CD4-positive, alpha-beta T cell treated with Interleukin-10 for 1 hour (primary cell): ENCODE results near the gene MROH8.

Source experiments
- DNase-seq: peaks from one replicate; pipeline ENCODE4 v3.0.0-alpha.2; 2020

Gene MROH8

DNA sequence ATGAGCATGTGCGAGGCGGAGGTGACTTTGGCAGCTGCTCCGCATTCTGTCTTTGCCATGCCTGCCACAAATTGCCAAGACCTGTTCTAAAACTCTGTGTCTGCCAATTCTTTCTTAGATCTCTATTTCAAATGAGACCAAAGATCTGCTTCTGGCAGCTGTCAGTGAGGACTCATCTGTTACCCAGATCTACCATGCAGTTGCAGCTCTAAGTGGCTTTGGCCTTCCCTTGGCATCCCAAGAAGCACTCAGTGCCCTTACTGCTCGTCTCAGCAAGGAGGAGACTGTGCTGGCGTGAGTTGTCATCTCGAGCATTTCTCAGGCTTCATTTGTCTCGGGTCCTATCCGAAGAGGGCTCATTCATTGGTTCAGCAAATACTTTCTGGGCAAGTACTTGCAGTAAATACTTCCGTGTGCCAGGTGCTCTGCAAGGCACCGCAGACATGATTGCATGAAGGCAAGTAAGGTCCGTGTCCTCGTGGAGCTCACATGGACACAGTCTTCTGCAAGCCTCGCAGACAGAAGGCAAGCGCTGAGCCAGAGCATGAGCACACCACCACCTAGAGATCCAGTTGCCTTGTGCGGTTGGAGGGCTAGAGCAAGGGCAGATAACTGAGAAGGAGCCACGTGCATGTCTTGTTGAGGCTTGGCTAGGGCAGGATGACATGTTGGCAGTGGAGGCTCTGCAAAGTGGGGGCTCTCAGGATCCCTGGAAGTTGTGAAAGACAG, 19.7 kb upstream of the MROH8 start:
- no peak for DNase-seq

DNA sequence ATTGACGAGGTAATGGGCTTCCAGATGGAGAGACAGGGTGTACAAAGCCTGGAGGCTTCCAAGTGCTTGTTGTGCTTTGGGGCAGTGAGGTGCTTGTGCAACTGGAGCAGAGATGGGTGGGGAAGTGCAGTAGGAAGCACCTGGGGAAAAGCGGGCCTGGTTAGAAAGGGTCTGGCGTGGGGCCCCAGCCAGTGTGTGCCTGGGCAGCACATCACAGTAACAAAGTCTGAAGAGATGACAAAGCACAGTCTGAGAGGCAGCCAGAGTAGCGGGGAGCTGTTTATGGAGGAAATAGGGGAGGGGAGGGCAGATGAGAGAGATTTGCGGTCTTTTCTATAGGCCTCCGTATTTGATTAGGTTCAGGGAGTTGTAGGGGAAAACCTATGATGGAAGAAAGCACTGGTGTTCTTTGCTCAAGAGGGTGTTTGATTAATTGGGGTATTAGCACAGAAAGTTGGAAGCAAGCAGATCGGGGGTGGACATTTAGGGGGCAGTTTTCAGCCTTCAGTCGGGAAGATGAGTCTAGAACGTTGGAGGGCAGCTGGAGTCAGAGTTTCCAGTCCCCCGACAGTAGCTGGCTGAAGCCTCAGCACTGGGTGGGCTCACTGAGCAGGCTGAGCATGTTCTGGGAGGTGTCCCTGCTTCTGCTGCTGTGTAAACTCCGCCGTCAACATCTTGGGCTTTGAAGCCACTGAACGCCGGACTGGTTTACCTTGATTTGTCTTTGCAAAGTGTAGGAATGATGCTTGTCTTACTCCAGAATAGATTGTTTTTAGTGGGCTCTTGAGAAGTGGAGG, 15.5 kb upstream of the MROH8 start:
- no peak for DNase-seq

DNA sequence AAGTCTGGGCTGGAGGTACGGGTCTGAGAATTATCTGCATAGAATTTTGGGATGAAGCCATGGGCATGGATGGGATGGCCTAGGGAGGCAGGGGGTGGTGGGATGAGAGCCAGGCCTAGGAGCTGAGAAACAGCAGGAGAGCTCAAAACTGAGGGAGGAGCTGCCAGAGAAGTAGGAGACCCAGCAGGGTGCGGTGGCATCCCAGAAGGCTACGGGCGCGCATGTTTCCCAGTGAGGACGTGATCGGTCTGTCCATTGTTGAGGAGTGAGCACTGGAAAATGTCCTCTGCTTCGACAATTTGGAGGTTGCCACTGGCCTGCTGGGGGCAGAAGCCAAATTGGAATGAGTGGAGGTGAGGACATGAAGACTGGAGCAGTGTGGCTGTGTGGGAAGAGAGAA, 14.5 kb upstream of the MROH8 start:
- DNase-seq: no peak

DNA sequence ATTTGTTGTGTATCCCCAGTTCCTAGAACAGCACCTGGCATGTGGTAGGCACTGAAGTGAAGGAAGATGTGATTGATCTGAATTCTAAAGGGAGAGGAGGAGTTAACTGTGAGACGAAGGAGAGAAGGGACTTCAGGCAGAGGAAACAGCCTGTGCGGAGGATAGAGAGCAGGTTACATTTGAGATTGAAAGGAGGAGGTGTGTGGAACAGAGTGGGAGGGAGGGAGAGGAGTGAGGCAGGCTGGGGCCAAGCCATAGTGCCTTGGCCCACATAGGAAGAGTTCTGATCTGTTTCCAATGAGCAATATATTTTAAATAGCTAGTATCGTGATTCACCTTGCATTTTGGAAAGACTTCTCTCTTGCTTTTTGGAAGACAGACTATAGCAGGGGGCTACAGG, 13.9 kb upstream of the MROH8 start:
- no peak for DNase-seq

DNA sequence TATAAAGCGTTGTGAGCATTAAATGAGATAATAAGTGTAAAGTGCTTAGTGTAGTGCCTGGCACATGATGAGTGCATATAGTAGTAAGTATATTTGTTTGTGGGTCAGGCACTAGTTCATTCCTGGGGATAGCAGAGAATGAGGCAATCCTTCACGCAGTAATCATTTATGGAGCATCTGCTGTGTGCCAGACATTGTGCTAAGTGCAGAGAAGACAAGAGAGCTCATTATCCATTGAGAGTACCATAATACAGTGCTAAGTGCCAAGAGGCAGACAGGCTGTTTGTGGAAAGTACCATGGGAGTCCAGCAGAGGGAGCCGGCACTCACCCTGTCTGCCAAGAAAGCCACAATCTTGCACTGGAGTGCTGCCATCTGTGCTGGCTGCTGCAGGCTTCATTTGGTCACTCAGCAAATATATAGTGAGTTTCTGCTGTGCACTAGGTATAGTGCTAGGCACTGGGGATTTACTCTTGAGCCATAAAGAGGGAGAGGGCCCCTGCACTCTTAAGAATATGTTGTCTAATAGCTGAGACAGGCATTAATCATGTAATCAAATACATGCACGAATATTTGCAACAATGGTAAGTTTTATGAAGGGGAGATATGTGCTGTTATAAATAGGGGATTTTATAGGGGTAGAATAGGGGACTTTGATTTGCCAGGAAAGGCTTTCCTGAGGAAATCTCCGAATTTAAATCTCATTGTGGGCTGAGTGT, 12.9 kb upstream of the MROH8 start:
- DNase-seq: peak; percentile 78

DNA sequence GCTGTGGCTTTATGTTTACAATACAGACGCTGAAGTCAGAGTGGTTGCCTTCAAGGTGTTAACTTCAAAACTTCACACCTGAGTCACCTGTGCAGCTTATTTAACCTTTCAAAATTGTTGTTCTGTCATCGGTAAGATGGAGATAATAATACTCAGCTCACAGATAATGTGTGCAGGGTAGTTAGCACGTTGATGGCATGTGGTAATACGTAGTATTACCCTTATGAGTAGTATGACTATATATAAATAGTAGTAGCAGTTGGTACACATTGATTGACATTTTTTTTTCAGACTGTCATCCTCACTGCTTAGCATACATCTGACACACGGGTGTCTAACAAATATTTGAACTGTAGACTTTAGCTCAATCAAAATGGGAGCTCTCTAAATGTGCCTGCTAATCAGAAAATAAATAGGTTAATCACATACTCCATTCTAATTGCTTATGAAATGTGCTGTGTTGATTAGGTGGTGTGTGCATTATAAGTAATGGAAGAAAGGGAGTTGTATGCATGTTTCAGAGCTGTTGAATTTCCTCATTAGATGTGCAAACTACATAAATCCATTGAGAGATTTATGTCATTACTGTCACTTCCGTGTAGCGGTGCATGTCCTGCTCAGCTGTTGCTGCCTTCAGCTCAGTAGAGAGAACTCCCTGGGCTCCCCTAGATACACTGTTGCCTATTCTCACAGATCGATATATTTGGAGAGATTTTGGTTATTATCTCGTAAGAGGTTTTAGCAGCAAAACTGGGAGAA, 11.2 kb upstream of the MROH8 start:
- DNase-seq: no peak

DNA sequence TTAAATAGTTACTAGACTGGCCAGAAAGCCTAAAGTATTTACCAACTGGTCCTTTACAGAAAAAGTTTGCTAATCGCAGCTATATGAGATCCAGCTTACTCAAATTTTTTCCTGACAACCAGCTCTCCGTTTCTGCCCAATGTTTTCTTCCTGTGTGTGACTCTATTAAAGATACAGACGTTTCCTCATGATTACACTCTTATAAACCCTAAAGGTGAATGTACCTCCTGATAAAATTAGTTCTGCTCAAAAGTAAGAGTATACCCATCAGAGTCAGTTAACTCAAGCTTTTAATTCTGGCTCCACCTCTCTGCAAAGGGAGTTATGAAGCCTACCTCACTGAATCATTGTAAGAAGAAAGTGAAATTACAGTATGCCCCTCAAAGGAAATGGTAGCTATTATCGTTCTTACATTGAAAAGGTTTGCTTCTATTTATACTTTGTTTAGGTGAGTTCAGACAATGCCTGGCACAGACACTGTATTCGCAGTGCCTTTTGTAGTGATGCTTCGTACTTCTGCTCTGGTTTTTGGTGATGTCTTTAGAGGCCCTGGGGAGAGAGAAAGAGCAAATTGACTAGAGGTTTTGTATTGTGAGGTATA, 10.2 kb upstream of the MROH8 start:
- no peak for DNase-seq

DNA sequence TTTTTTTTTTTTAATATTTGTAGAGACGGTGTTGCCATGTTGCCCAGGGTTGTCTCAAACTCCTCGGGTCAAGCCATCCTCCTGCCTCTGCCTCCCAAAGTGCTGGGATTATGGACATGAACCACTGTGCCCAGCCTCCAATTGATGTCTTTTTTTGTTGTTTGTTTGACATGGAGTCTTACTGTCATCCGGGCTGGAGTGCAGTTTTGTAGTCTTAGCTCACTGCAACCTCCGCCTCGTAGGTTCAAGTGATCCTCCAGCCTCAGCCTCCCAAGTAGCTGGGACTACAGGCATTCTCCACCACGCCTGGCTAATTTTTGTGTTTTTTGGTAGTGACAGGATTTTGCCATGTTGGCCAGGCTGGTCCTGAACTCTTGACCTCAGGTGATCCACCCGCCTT, 9.4 kb upstream of the MROH8 start:
- no peak for DNase-seq

DNA sequence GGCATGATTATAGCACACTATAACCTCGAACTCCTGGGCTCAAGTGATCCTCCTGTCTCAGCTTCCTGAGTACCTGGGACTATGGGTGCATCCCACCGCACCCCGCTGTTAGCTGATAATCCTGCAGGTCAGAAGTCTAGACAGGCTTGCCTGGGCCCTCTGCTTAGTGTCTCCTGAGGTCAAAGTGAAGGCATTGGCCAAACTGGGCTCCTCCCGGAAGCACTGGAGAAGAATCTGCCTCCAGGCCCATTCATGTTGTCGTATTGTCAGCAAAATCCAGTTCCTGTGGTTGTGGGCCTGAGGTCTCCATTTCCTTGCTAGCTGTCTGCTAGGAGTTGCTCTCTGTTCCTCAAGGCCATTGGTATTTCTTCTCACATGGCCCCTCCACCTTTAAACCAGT, 6.3 kb upstream of the MROH8 start:
- no peak for DNase-seq

DNA sequence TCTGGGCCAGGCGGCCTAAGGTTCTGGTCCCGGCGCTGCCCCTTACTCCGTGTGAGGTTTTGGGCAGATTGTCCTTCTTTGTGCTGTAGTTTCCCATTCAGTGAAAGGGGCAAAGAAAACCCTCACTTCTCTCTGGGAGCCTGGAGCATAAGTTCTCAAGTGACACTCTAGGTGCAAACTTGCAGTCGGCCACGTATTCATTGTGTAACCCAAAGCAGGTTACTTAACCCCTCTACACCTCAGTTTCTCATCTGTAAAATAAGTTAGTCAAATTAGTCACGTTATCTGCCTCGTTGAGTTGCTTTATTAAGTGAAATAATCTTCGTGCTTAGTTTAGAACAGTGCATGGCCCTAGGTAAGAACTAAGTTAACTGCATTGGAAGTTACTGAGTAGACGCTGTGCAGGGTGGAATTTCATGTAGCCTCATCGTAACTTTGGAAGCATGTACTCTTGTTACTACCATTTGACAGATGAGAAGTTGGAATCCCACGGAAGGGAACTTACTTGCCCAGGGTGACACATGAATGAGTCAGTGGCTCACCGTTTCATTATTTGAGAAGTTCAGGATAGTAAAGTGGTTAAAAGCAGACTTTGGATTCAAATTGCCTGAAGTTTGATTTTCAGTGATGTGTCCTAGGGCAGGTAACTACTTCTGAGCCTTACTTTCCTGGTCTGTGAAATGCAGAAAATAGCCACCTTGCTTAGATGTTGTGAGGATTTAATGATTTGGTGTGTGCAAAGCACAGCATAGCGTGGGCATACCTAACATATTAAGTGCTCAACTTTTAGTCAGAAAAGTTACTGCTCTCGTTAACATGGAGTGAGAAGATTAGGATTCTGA, 556 bp upstream of the MROH8 start:
- no peak for DNase-seq

DNA sequence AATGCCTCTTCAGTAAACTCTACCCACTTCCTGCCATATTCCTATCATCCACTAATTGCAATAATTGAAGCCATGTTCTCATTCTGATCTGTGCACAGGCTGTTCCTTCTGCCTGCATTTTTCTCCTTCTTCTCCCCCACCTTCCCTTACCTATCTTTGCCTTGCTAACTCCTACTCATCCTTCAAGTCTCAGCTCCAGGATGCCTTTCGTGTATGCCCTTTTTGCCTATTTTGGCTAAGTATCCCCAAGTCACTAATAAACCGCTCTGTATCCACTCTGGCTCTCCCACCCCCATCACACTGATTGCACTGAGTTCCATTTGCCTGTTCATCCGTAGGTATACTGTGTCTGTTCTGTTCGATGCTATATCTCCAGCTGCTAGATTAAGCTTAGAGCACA, 6.5 kb downstream of the MROH8 start:
- DNase-seq: no peak

DNA sequence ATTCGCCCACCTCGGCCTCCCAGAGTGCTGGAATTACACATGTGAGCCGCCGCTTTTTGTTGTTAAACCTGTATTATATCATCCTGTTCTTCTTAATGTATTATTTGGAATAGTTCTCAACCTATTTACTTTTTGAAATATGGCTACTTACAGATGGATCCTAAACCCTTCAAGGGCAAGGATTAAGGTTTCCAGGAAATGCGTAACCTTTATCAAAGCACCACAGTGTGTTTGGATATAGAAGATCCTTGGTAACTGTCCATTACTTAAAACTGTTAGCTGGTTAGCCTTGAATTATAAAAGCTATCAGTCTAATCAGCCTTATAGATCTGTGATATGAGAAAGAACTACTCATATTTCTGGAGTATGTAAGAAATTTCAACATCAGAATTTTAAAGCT, 12.5 kb downstream of the MROH8 start:
- DNase-seq: no peak

DNA sequence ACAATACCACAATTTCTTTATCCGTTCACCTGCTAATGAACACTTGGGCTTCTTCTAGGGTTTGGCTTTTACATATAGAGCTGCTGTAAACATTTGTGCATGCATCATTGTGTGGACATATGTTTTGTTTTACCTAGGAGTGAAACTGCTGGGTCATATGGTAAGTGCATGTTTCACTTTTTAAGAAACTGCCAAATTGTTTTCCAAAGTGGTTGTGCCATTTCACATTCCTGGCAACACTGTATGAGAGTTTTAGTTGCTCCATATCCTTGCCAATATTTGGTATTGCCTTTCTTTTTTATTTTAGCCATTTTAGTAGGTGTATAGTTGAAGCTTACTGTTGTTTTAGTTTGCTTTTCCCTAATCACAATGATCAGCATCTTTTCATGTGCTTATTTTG, 14.3 kb downstream of the MROH8 start:
- DNase-seq: no peak

DNA sequence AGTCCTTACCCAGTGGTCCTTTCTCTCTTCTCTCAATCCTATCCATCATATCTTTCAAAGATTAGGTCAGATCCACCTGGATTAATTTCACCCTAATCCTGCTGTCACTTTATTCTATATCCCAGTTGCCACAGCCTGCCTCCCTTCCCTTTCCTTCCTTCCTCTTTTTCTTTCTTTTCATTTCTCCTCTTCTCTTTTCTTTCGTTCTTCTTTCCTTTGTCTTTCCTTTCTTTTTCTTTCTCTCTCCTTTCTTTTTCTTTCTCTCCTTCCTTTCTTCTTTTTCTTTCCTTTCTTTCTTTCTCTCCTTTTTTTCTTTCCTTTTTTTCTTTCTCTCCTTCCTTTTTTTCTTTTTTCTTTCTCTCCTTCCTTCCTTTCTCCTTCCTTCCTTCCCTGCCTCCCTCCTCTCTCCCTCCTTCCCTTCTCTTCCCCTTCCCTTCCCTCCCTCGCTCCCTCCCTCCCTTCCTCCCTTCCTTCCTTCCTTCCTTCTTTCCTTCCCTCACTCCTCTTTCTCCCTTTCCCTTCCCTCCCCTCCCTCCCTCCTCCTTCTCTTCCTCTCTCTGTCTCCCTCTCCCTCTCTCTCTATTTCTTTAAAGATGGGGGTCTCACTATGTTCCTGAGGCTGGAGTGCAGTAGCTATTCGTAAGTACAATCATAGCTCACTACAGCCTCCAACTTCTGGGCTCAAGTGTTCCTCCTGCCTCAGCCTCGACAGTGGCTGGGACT, 15.4 kb downstream of the MROH8 start:
- no peak for DNase-seq

DNA sequence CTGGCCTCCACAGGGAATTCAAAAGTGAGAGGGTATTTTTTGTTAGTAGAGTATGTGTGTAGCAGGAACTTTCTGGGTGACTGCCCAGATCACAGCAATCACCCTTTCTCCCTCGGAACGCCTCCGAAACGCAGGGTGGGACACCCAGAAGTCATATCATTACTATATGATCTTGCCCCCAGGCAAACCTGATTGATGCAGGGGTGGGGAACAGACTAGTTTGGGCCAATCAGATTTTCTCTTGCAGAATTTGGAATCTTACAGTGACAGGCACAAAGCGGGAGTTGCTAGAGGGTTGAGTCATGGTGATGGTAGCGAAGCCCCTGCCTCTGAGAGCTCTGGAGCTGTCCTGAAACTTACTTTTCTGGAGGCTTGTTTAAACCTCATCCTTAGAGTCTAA, 16.7 kb downstream of the MROH8 start:
- no peak for DNase-seq

DNA sequence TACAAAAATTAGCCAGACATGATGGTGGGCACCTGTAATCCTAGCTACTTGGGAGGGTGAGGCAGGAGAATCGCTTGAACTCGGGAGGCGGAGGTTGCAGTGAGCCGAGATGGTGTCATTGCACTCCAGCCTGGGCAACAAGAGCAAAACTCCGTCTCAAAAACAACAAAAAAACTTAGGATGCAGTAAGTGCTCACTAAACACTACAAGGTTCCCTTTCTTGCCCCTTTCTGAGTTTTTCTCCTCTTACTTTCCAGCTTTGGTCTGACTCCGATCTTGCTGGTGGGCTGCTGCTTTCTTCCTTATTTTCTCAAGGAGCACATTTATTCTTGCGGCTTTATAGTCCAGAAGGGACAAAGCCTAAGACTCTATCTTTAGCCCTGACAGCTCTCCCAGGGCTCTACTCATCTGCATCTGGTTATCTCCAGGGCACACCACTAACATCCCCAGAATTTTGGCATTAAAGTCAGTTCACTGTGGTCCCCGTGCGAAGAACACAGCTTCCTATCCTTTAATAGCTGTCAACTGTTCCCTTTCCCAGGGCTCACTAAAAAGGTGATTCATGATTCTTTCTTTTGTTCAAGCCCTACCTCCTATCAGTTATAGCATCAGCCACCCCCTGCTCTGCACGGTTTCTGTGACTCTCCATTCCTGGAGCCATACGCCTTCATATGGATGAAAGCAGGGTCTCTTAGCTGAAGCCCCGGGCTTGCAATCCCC, 17.4 kb downstream of the MROH8 start:
- no peak for DNase-seq

DNA sequence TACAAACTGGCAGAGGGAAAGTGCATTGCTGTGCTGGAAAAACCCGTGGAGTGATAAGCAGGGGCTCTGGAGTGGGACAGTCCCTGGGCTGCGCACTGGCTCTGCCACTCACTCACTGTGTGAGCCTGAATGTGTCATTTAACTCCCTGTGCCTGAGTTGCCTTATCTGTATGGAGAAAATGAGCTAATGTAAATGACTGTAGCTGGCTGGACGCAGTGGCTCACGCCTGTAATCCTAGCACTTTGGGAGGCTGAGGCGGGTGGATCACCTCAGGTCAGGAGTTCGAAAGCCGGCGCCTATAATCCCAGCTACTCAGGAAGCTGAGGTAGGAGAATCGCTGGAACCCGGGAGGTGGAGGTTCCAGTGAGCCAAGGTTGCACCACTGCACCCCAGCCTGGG, 18.7 kb downstream of the MROH8 start:
- no peak for DNase-seq

DNA sequence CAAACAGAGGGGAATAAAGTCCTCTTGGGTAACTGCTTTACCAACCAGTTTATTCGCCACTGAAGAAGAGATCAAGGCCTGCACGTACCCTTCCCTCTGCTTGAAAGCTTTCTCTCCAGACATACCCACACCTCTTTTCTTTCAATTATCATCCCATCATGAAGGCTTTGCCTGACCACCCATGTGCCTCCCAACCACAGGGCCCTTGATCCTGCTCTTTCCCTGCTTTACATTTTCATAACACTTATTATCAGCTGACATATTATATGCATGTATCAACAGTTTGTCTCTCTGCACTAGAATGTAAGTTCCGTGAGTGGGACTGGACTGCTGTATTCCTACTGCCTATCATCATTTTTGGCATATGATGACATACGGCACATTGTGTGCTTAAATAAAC, 21.1 kb downstream of the MROH8 start:
- DNase-seq: no peak

DNA sequence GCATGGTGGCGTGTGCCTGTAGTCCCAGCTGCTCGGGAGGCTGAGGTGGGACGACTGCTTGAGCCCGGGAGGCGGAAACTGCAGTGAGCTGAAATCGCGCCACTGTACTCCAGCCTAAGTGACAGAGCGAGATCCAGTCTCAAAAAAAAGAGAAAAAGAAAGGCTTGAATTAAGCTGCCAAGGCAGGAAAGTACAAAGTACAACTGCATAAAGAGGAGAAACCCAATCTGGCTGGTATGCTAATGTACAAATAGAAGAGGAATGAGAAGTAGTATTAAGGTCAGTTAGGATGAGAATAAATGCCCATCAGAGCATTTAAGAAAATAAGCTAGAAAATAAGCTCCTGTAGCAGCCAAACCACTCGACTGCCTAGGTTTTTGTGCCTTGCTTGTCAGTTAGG, 23.4 kb downstream of the MROH8 start:
- no peak for DNase-seq

DNA sequence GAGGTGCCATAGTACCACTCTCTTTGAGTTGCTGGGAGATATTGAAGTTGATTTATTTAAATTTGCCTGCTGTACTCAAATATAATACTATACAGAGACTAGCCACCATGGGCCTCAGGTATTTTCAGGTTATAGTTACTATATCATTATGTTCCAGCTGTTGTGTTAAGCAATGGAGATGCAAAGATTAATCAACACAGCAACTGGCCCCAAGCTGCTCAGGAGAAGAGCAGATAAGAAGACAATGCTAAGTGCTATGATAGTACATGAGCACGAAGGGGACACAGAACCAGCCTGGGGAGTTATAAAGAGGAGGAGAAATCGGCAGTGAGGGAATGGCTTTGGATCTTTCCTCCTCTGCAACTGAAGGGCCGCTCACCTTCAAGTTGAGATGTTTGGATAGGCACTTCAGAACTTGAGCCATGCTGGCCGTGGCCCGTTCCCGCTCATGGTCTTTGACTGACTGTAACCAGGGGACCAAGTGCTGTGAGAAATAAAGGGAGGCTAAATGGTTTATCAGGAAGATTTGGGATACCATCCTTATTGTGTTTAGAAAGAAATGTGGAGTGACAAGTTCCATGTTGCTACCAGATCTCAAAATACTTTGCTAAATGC, 24.6 kb downstream of the MROH8 start:
- no peak for DNase-seq
